Activated CD4-positive, alpha-beta memory T cell treated with anti-CD3 and anti-CD28 coated beads, Interleukin-2, amount 10 ng/mL, durations not matched to agents 7 days and 5 days (primary cell): ENCODE results near the gene WDR41. TPM values are rescaled to one million over a fixed set of nuclear protein-coding genes. Genes with fewer than 3 reads are reported as not detected.

Experiments used
- CTCF ChIA-PET: fragments of 350-600 bp; sonication (Branson Sonifier 250); formaldehyde crosslinking; loops from one replicate; lab custom pipeline; 2021; ENCODE audit warnings: antibody characterized with exemption, inconsistent platforms; lab: Charles Lee
- POLR2A ChIA-PET: fragments of 350-600 bp; sonication (Branson Sonifier 250); formaldehyde crosslinking; loops from one replicate; lab custom pipeline; 2021; ENCODE audit warnings: antibody characterized with exemption; lab: Charles Lee
- DNase-seq: peaks from one replicate; pipeline ENCODE4 v3.0.0-alpha.2; 2020
- H3K27ac Mint-ChIP-seq: one replicate; pipeline ENCODE4 v1.8.0; 2021; ENCODE audit warnings: mild to moderate bottlenecking, mixed read lengths
- H3K27me3 Mint-ChIP-seq: one replicate; pipeline ENCODE4 v1.8.0; 2021; ENCODE audit warnings: mixed read lengths
- H3K36me3 Mint-ChIP-seq: one replicate; pipeline ENCODE4 v1.8.0; 2021; ENCODE audit warnings: low read depth, mixed read lengths
- H3K4me1 Mint-ChIP-seq: one replicate; pipeline ENCODE4 v1.8.0; 2021; ENCODE audit warnings: mixed read lengths
- H3K4me3 Mint-ChIP-seq: one replicate; pipeline ENCODE4 v1.8.0; 2021; ENCODE audit warnings: mild to moderate bottlenecking, mixed read lengths
- H3K9me3 Mint-ChIP-seq: one replicate; pipeline ENCODE4 v1.8.0; 2021; ENCODE audit warnings: mixed read lengths
- total RNA-seq, 2 experiments: library from RNA; stranded (reverse); gene quantifications; one replicate each; pipeline ENCODE4 v1.2.3, GENCODE V29; 2021

Gene WDR41
- total RNA-seq, 2 experiments from 2014 or later = 25.4 TPM

- Mint-ChIP-seq H3K4me1 (no peaks in the 10 kb centered on the region), H3K27me3 (no peaks in the 10 kb centered on the region), H3K4me3 (no peak overlapping the region), H3K9me3 (no peaks in the 10 kb centered on the region), H3K27ac (no peak overlapping the region), H3K36me3 (peaks cover 17% of the 10 kb centered on the region)
- POLR2A ChIA-PET = no interaction called here
- no peak for DNase-seq
- CTCF ChIA-PET = interaction anchor here (1.1 to 1.3 kb wide), 2 partner anchors 292 to 407 kb away, joined by 4 to 6 read pairs; partner anchors contain the start of gene AGGF1
Measured at GRCh38 chr5:77437194-77437593, 54.9 kb downstream of the WDR41 start.

DNA sequence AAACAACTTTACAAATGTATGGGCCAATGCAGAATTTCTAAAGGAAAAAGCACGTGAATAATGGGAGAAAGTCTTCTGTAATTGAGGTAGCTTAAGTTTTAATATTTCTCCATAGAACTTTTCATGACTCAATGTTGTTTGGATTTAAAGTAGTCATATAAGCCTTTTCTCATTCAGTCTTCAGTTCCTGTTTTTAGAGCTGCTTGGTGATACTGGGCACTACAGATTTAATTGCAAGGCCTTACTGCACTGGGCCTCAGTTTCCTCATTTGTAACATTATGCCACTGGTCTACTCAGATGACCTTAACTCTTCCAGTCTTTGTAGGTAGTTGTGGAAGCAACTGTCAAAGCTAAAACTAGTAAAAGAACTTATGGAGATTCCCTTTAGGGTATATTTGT is 60.4 kb downstream of the WDR41 start:
- Mint-ChIP-seq H3K4me3 (no peak overlapping the region), H3K36me3 (peaks cover 24% of the 10 kb centered on the region), H3K27me3 (no peaks in the 10 kb centered on the region), H3K4me1 (peaks cover 3% of the 10 kb centered on the region), H3K9me3 (no peaks in the 10 kb centered on the region), H3K27ac (no peak overlapping the region)
- CTCF ChIA-PET = interaction anchor here (1.9 kb wide), 1 partner anchor 60 kb away, joined by 4 read pairs; the partner anchor contains the start of gene WDR41
- POLR2A ChIA-PET = no interaction called here
- DNase-seq = no peak

- ChIA-PET CTCF (interaction anchor here (1.9 kb wide), 1 partner anchor 61 kb away, joined by 4 read pairs; the partner anchor contains the start of gene WDR41), POLR2A (no interaction called here)
- Mint-ChIP-seq H3K27me3 (no peaks in the 10 kb centered on the region), H3K4me1 (peaks cover 3% of the 10 kb centered on the region), H3K36me3 (peaks cover 24% of the 10 kb centered on the region), H3K27ac (no peak overlapping the region), H3K4me3 (no peak overlapping the region), H3K9me3 (no peaks in the 10 kb centered on the region)
- no peak for DNase-seq
Measured at GRCh38 chr5:77431286-77431685, 60.8 kb downstream of the WDR41 start.

DNA sequence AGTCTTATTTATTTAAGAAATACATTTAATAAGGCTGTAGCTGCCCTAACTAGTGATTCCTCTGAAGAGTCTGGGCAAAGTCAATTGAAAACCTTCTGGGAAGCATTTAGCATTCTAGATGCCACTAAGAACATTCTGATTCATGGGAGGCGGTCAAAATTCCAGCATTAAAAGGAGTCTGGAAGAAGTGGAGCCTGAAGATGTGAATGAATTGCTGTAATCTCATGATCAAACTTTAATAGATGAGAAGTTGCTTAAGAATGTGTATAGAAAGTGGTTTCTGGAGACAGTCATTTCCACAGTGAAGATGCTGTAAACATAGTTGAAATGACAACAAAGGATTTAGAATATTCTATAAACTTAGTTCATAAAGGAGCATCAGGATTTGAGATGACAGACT is 61.4 kb downstream of the WDR41 start:
- CTCF ChIA-PET = no interaction called here

GRCh38 chr5:77428526-77428925 is 63.6 kb downstream of the WDR41 start:
- no peak overlapping the region for H3K27ac Mint-ChIP-seq
- H3K4me1 Mint-ChIP-seq = peaks cover 3% of the 10 kb centered on the region
- H3K36me3 Mint-ChIP-seq = peaks cover 21% of the 10 kb centered on the region
- POLR2A ChIA-PET = no interaction called here
- CTCF ChIA-PET = interaction anchor here (1.3 kb wide), 1 partner anchor 63 kb away, joined by 3 read pairs; the partner anchor contains the start of gene WDR41
- no peak overlapping the region for H3K4me3 Mint-ChIP-seq
- no peaks in the 10 kb centered on the region for H3K27me3 Mint-ChIP-seq
- H3K9me3 Mint-ChIP-seq = no peaks in the 10 kb centered on the region
- no peak for DNase-seq

More for the DNA sequence above, 61.4 kb downstream of the WDR41 start:
- no peak overlapping the region for H3K4me3 Mint-ChIP-seq
- peaks cover 3% of the 10 kb centered on the region for H3K4me1 Mint-ChIP-seq
- no peaks in the 10 kb centered on the region for H3K27me3 Mint-ChIP-seq
- H3K9me3 Mint-ChIP-seq = no peaks in the 10 kb centered on the region
- H3K27ac Mint-ChIP-seq = no peak overlapping the region
- POLR2A ChIA-PET = no interaction called here
- no peak for DNase-seq
- peaks cover 24% of the 10 kb centered on the region for H3K36me3 Mint-ChIP-seq

DNA sequence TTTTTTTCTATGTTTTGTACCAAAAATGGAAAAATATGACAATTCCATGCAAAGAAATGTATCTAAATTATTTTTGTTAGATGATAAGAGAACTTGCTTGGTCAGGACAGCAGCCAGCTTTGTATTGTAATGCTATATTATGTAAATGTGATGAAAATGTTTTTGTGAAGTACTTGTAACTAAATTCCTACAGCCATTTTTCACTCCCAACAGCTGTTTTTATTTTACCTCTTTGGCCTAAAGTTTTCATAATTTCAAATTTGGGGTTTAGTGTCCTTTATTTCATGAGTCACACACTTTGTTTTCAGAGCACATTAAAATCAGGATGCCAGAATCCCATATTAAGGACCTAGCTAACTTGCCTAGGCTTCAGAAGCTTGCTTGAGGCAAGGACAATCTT is 64.1 kb downstream of the WDR41 start:
- peaks cover 18% of the 10 kb centered on the region for H3K36me3 Mint-ChIP-seq
- H3K9me3 Mint-ChIP-seq = no peaks in the 10 kb centered on the region
- peaks cover 4% of the 10 kb centered on the region for H3K4me1 Mint-ChIP-seq
- CTCF ChIA-PET = interaction anchor here (1.0 to 1.3 kb wide), 2 partner anchors 64 to 264 kb away, joined by 3 read pairs; partner anchors contain the start of gene WDR41
- H3K27ac Mint-ChIP-seq = no peak overlapping the region
- no peak overlapping the region for H3K4me3 Mint-ChIP-seq
- H3K27me3 Mint-ChIP-seq = no peaks in the 10 kb centered on the region
- no peak for DNase-seq
- POLR2A ChIA-PET = no interaction called here

DNA sequence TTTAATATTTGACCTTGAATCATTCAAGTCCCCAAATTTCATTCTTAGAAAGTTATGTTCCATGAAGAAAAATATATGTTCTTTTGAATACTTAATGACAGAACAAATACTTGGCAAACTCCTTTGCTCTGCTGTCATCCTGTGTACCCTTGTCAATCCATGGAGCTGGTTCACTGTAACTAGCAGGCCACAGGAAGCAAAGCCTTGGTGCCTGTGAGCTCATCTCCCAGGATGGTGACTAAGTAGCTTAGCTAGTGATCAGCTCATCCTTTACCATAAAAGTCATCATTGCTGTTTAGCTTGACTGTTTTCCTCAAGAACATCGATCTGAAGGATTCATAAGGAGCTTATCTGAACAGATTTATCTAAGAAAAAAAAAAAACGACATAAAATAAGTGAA is 65.4 kb downstream of the WDR41 start:
- H3K9me3 Mint-ChIP-seq = no peaks in the 10 kb centered on the region
- ChIA-PET POLR2A (no interaction called here), CTCF (interaction anchor here (1.1 to 1.6 kb wide), 3 partner anchors 9 to 281 kb away, joined by 4 to 5 read pairs (median 4); partner anchors contain the start of gene WDR41)
- H3K36me3 Mint-ChIP-seq = peaks cover 11% of the 10 kb centered on the region
- H3K4me3 Mint-ChIP-seq = no peak overlapping the region
- no peaks in the 10 kb centered on the region for H3K27me3 Mint-ChIP-seq
- H3K4me1 Mint-ChIP-seq = peaks cover 3% of the 10 kb centered on the region
- DNase-seq = no peak
- no peak overlapping the region for H3K27ac Mint-ChIP-seq

- no peak for DNase-seq
- Mint-ChIP-seq H3K27ac (no peak overlapping the region), H3K27me3 (no peaks in the 10 kb centered on the region)
Measured at GRCh38 chr5:77425998-77426659, 66.0 kb downstream of the WDR41 start.

GRCh38 chr5:77425420-77425819 is 66.7 kb downstream of the WDR41 start:
- H3K4me3 Mint-ChIP-seq = no peak overlapping the region
- H3K27ac Mint-ChIP-seq = no peak overlapping the region
- CTCF ChIA-PET = no interaction called here
- POLR2A ChIA-PET = interaction anchor here (1.3 kb wide), 1 partner anchor 46 kb away, joined by 3 read pairs; no protein-coding TSS in a partner anchor
- H3K27me3 Mint-ChIP-seq = no peaks in the 10 kb centered on the region
- no peaks in the 10 kb centered on the region for H3K9me3 Mint-ChIP-seq
- no peak for DNase-seq
- H3K36me3 Mint-ChIP-seq = peaks cover 5% of the 10 kb centered on the region
- peaks cover 1% of the 10 kb centered on the region for H3K4me1 Mint-ChIP-seq

More at GRCh38 chr5:77425998-77426659, 66.0 kb downstream of the WDR41 start:
- Mint-ChIP-seq H3K36me3 (peaks cover 10% of the 10 kb centered on the region), H3K4me3 (no peak overlapping the region), H3K9me3 (no peaks in the 10 kb centered on the region), H3K4me1 (peaks cover 3% of the 10 kb centered on the region)
- ChIA-PET POLR2A (interaction anchor here (1.3 kb wide), 1 partner anchor 46 kb away, joined by 3 read pairs; no protein-coding TSS in a partner anchor), CTCF (interaction anchor here (1.1 to 1.6 kb wide), 3 partner anchors 9 to 281 kb away, joined by 4 to 5 read pairs (median 4); partner anchors contain the start of gene WDR41)

- Mint-ChIP-seq H3K36me3 (peaks cover 4% of the 10 kb centered on the region), H3K4me1 (peaks cover 1% of the 10 kb centered on the region), H3K9me3 (no peaks in the 10 kb centered on the region), H3K27me3 (no peaks in the 10 kb centered on the region), H3K4me3 (no peak overlapping the region), H3K27ac (no peak overlapping the region)
- no peak for DNase-seq
- ChIA-PET CTCF (no interaction called here), POLR2A (interaction anchor here (1.3 kb wide), 1 partner anchor 45 kb away, joined by 3 read pairs; no protein-coding TSS in a partner anchor)
Measured at GRCh38 chr5:77424921-77425320, 67.2 kb downstream of the WDR41 start.

DNA sequence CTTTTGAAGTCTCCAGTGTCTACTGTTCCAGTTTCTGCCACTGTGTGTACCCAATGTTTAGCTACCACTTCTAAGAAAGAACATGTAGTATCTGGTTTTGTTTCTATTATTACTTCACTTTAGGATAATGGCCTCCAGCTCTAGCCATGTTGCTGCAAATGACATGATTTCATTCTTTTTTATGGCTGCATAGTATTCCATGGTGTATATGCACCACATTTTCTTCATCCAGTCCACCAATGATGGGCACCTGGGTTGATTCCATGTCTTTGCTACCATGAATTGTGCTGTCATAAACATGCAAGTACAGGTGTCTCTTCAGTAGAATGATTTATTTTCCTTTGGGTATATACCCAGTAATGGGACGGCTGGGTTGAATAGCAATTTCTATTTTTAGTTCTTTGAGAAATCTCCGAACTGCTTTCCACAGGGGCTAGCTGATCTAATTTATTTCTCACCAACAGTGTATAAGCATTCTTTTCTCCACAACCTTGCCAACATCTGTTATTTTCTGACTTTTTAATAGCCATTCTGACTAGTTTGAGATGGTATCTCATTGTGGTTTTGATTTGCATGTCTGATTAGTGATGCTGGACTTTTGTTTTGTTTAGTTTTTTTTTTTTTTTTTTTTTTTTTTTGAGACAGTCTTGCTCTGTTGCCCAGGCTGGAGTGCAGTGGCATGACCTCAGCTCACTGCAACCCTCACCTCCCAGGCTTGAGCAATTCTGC is 68.9 kb downstream of the WDR41 start:
- POLR2A ChIA-PET = no interaction called here
- Mint-ChIP-seq H3K4me1 (peaks cover 1% of the 10 kb centered on the region), H3K4me3 (no peak overlapping the region), H3K9me3 (no peaks in the 10 kb centered on the region), H3K36me3 (peaks cover 4% of the 10 kb centered on the region), H3K27ac (no peak overlapping the region), H3K27me3 (no peaks in the 10 kb centered on the region)
- DNase-seq = no peak
- CTCF ChIA-PET = no interaction called here

GRCh38 chr5:77420940-77421339 is 71.2 kb downstream of the WDR41 start:
- DNase-seq = no peak
- POLR2A ChIA-PET = no interaction called here
- no peaks in the 10 kb centered on the region for H3K27me3 Mint-ChIP-seq
- peaks cover 1% of the 10 kb centered on the region for H3K4me1 Mint-ChIP-seq
- CTCF ChIA-PET = no interaction called here
- H3K9me3 Mint-ChIP-seq = no peaks in the 10 kb centered on the region
- H3K36me3 Mint-ChIP-seq = peaks cover 4% of the 10 kb centered on the region
- H3K4me3 Mint-ChIP-seq = no peak overlapping the region
- no peak overlapping the region for H3K27ac Mint-ChIP-seq
